ENCODE data around the gene PKLR.

The PKLR gene

DNA sequence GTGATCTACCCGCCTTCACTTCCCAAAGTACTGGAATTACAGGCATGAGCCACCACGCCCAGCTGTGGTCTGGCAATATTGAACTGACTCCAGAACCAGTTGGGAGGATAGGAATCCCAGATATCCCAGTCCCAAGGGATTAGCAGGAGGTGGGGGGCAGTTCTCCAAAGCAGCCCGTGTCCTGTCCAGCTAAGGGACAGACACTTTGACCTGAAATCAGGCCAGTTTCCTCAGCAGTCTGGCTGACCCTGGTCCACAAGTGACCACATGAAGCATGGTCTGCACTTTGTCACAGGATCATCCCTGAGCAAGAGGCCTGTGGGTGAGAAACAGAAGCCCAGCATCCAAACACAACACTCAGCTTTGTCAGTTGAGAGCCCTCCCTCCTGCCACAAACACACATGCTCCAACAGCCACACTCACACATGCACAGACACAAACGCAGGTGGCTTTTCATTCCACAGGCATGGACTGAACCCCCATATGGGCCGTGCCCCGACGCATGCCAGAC lies 4.7 kb upstream of the PKLR start:
- no peak overlapping the region for H3K4me3 ChIP-seq (ENCODE audit: low read depth, low read length)
- TF ChIP-seq, protein P1, sequence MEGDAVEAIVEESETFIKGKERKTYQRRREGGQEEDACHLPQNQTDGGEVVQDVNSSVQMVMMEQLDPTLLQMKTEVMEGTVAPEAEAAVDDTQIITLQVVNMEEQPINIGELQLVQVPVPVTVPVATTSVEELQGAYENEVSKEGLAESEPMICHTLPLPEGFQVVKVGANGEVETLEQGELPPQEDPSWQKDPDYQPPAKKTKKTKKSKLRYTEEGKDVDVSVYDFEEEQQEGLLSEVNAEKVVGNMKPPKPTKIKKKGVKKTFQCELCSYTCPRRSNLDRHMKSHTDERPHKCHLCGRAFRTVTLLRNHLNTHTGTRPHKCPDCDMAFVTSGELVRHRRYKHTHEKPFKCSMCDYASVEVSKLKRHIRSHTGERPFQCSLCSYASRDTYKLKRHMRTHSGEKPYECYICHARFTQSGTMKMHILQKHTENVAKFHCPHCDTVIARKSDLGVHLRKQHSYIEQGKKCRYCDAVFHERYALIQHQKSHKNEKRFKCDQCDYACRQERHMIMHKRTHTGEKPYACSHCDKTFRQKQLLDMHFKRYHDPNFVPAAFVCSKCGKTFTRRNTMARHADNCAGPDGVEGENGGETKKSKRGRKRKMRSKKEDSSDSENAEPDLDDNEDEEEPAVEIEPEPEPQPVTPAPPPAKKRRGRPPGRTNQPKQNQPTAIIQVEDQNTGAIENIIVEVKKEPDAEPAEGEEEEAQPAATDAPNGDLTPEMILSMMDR (IDR thresholded peaks at IDR 0.05; ENCODE audit: low read depth, low read length) = no peak

GRCh38 chr1:155304558-155305063 lies 3.4 kb upstream of the PKLR start:
- H3K4me3 ChIP-seq (ENCODE audit: low read depth, low read length) = no peak overlapping the region
- TF ChIP-seq, protein P1 (IDR thresholded peaks at IDR 0.05; ENCODE audit: low read depth, low read length) = no peak

GRCh38 chr1:155300553-155301329 lies 497 bp downstream of the PKLR start:
- H3K4me3 ChIP-seq (ENCODE audit: low read depth, low read length) = no peak overlapping the region
- TF ChIP-seq, protein P1 (IDR thresholded peaks at IDR 0.05; ENCODE audit: low read depth, low read length) = no peak

DNA sequence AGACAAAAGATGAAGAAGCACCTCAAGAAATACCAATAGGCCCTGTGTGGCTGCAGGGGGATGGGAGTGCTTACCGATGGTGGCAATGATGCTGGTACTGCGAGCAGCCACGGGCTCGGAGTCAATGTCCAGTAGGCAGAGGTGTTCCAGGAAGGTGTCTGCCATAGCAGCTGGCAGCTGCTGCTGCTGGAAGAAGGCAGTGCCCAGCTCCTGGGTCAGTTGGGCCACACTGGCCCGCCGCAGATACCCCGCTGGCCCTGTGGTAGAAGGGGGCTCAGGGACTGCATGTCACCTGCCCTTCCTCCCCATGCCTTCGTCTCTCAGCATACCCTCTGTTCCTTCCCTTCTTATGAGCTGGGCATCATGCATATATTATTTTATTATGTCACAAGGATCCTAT lies 1.2 kb downstream of the PKLR start:
- TF ChIP-seq, protein P1 (IDR thresholded peaks at IDR 0.05; ENCODE audit: low read depth, low read length) = no peak

DNA sequence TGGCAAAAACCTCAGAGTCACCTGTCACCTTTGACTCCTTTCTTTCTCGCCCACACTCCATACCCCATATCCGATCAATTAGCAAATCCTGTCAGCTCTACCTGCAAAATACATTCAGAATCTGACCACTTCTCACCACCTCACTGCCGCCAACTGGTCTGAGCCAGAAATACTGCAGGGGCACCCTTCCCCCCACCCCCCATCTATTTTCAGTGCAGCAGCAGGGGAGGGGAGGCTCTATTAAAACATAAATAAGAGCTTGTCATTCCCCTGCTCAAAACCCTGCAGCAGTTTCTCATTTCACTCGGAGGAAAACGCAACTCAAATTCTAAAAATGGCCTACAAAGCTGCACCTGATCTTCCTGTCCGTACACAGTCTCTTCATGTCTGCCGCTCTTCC lies 3.9 kb downstream of the PKLR start:
- H3K4me3 ChIP-seq (ENCODE audit: low read depth, low read length) = no peak overlapping the region
- TF ChIP-seq, protein P1 (IDR thresholded peaks at IDR 0.05; ENCODE audit: low read depth, low read length) = no peak

More for the DNA sequence above, 1.2 kb downstream of the PKLR start:
- no peak overlapping the region for H3K4me3 ChIP-seq (ENCODE audit: low read depth, low read length)

DNA sequence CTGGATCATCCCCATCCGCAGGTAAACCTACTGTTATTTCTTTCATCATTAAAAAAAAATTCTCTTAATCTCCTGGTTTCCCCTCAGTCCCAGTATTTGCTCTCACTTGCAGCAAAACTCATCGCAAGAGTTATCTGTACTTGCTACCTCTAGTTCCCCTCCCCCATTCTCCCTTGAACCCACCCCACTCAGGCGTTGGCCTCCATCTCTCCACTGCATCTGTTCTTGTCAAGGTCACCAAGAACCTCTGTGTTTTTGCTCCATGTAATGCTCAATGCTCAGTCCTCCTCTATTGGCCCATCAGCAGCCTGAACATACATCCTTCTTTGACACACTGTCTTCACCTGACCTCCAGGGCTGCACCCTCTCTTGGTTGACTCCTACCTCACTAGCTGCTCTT lies 4.6 kb downstream of the PKLR start:
- H3K4me3 ChIP-seq (ENCODE audit: low read depth, low read length) = no peak overlapping the region
- TF ChIP-seq, protein P1 (IDR thresholded peaks at IDR 0.05; ENCODE audit: low read depth, low read length) = no peak

- no peak overlapping the region for H3K4me3 ChIP-seq (ENCODE audit: low read depth, low read length)
Observed at GRCh38 chr1:155295942-155296267, 5.3 kb downstream of the PKLR start.

More at GRCh38 chr1:155295942-155296267, 5.3 kb downstream of the PKLR start:
- TF ChIP-seq, protein P1 (IDR thresholded peaks at IDR 0.05; ENCODE audit: low read depth, low read length) = no peak

All from WI38 (cell line).